ENCODE measurements around the gene BRD7. TPM values are rescaled to one million over a fixed set of nuclear protein-coding genes. Genes with fewer than 3 reads are reported as not detected.

Gene BRD7
- total and polyA plus RNA-seq, 2 of the 4 experiments (the other 2 are of a cell fraction) = 24.8 to 29.9 TPM

- TF ChIP-seq RFX5 (IDR thresholded peaks at IDR 0.05; ENCODE audit: low read depth, low read length) = no peak
Observed at GRCh38 chr16:50308237-50308965, 60.4 kb downstream of the BRD7 start (continued).

DNA sequence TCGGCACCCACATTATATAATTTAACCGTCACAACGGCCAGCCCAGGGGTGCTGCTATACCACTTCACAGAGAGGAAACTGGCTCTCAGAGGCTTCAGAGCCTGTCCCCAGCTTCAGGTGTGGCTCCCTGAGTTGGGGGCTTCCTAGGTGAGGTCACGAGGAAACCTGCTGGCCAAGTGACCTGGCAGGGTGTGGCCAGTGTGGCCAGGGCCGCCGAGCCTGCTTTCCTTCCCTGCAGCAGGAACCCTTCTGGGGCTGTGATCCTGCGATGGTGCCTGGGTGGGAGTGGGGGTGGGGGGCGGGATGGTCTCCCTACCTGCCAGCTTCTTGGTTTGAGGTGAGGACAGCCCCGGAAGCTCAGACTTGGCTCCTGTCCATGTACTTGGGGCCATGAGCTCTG lies 62.5 kb downstream of the BRD7 start:
- intact Hi-C loops (cut with micrococcal nuclease) = no loop called here
- Histone ChIP-seq H2BK20ac (ENCODE audit: low read depth, low read length) (no peak overlapping the region), H3K79me1 (ENCODE audit: low read depth in 1 of 2, low read length in 2 of 2) (peaks cover 0 to 16% of the 10 kb centered on the region in 2 experiments; a peak in 1 of 4 replicates), H3K9ac (ENCODE audit: low read depth, low read length) (no peak overlapping the region), H2BK5ac (ENCODE audit: low read depth, low read length, poor library complexity, severe bottlenecking) (no peak overlapping the region), H2AK5ac (ENCODE audit: low read depth, low read length) (peak overlapping the region; percentile 32; the same call in 1 of the 2 replicates), H3K27me3 (ENCODE audit: control insufficient read depth, insufficient read depth, low read length) (no peaks in the 10 kb centered on the region), H3K4ac (ENCODE audit: low read depth, low read length) (peak overlapping the region; percentile 29; the same call in 1 of the 2 replicates), H2AK9ac (replicated peaks; ENCODE audit: low read depth, low read length, poor library complexity) (no peak overlapping the region), H3K56ac (ENCODE audit: extremely low read depth, insufficient read depth, low read length) (no peak overlapping the region), H3K18ac (ENCODE audit: low read depth, low read length) (no peak overlapping the region), H2BK120ac (ENCODE audit: low read depth, low read length) (no peak overlapping the region), H3K36me3 (ENCODE audit: control insufficient read depth, insufficient read depth, low read length) (no peaks in the 10 kb centered on the region), H2AFZ (replicated peaks; ENCODE audit: low read length, poor library complexity) (no peak overlapping the region), H4K20me1 (ENCODE audit: insufficient read depth, low read length) (no peaks in the 10 kb centered on the region), H4K8ac (ENCODE audit: low read depth in 2 of 2, low read length in 2 of 2) (no peak overlapping the region), H3K4me2 (ENCODE audit: low read depth, low read length) (no peak overlapping the region), H3K9me1 (ENCODE audit: insufficient read depth, low read length) (peaks cover 28% of the 10 kb centered on the region), H3K14ac (replicated peaks; ENCODE audit: low read depth, low read length) (no peak overlapping the region), H2BK15ac (ENCODE audit: low read depth, low read length) (no peak overlapping the region; the same call in 2 of the 3 replicates), H3K4me3 (ENCODE audit: insufficient read depth, low read depth, low read length) (no peak overlapping the region), H3K23ac (ENCODE audit: low read depth, low read length) (no peak overlapping the region), H3K9me3 (ENCODE audit: control insufficient read depth, insufficient read depth, low read length) (no peaks in the 10 kb centered on the region), H3K4me1 (ENCODE audit: control insufficient read depth, insufficient read depth, low read length) (peaks cover 41% of the 10 kb centered on the region), H4K5ac (ENCODE audit: low read depth, low read length) (no peak overlapping the region), H4K91ac (ENCODE audit: insufficient read depth, low read depth, low read length) (peak overlapping the region; percentile 35; the same call in 1 of the 2 replicates), H3K27ac (ENCODE audit: insufficient read depth, low read length) (no peak overlapping the region)
- WGBS, 2 experiments (ENCODE audit: extremely low coverage in 2 of 2, insufficient read length in 1 of 2) = 80% methylated on average over 1 of the region's 9 CpGs; no CpG with 5 or more reads in 1 of the 2 experiments
- in situ Hi-C loops (cut with MboI; ENCODE audit: low sequenced_read_pairs) = no loop called here
- POLR2A ChIA-PET (ENCODE audit: unreplicated experiment) = no interaction called here
- DNase-seq (no peak), ATAC-seq (ENCODE audit: low read depth) (no peak)
- dilution Hi-C loops (cut with HindIII; ENCODE audit: low sequenced_read_pairs, unreplicated experiment) = no loop called here
- CTCF ChIA-PET = no interaction called here
- no TSS peak for BruUV-seq (replicated peaks)
- no peak for TF ChIP-seq RFX5 (IDR thresholded peaks at IDR 0.05; ENCODE audit: low read depth, low read length)
- TF ChIP-seq USF2 (IDR thresholded peaks at IDR 0.05; ENCODE audit: low read depth, low read length) = no peak
- no peak for TF ChIP-seq BHLHE40 (IDR thresholded peaks at IDR 0.05; ENCODE audit: low read depth, low read length)
- no peak for TF ChIP-seq MAZ (IDR thresholded peaks at IDR 0.05; ENCODE audit: borderline replicate concordance, low read depth, low read length)
- TF ChIP-seq MXI1 (IDR thresholded peaks at IDR 0.05; ENCODE audit: borderline replicate concordance, low read depth, low read length) = no peak
- no peak for TF ChIP-seq CEBPB (IDR thresholded peaks at IDR 0.05; ENCODE audit: low read depth, low read length)
- TF ChIP-seq, protein P1, sequence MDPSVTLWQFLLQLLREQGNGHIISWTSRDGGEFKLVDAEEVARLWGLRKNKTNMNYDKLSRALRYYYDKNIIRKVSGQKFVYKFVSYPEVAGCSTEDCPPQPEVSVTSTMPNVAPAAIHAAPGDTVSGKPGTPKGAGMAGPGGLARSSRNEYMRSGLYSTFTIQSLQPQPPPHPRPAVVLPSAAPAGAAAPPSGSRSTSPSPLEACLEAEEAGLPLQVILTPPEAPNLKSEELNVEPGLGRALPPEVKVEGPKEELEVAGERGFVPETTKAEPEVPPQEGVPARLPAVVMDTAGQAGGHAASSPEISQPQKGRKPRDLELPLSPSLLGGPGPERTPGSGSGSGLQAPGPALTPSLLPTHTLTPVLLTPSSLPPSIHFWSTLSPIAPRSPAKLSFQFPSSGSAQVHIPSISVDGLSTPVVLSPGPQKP (IDR thresholded peaks at IDR 0.05; ENCODE audit: borderline replicate concordance, low read depth, low read length) = no peak
- TF ChIP-seq RAD21 (IDR thresholded peaks at IDR 0.05; ENCODE audit: low read length) = no peak
- no peak for TF ChIP-seq CHD1 (IDR thresholded peaks at IDR 0.05; ENCODE audit: low read depth, low read length)
- TF ChIP-seq, protein P2, sequence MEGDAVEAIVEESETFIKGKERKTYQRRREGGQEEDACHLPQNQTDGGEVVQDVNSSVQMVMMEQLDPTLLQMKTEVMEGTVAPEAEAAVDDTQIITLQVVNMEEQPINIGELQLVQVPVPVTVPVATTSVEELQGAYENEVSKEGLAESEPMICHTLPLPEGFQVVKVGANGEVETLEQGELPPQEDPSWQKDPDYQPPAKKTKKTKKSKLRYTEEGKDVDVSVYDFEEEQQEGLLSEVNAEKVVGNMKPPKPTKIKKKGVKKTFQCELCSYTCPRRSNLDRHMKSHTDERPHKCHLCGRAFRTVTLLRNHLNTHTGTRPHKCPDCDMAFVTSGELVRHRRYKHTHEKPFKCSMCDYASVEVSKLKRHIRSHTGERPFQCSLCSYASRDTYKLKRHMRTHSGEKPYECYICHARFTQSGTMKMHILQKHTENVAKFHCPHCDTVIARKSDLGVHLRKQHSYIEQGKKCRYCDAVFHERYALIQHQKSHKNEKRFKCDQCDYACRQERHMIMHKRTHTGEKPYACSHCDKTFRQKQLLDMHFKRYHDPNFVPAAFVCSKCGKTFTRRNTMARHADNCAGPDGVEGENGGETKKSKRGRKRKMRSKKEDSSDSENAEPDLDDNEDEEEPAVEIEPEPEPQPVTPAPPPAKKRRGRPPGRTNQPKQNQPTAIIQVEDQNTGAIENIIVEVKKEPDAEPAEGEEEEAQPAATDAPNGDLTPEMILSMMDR (conservative IDR thresholded peaks at IDR 0.05; ENCODE audit: low read depth, low read length) = no peak
- no peak for TF ChIP-seq RCOR1 (IDR thresholded peaks at IDR 0.05; ENCODE audit: insufficient replicate concordance, low read length)
- TF ChIP-seq POLR2A (IDR thresholded peaks at IDR 0.05; ENCODE audit: low read depth, low read length) = no peak
- TF ChIP-seq SMC3 (IDR thresholded peaks at IDR 0.05; ENCODE audit: low read depth, low read length) = no peak

Measured in IMR-90 (cell line).